ENCODE results near the gene HLA-C.

DNA sequence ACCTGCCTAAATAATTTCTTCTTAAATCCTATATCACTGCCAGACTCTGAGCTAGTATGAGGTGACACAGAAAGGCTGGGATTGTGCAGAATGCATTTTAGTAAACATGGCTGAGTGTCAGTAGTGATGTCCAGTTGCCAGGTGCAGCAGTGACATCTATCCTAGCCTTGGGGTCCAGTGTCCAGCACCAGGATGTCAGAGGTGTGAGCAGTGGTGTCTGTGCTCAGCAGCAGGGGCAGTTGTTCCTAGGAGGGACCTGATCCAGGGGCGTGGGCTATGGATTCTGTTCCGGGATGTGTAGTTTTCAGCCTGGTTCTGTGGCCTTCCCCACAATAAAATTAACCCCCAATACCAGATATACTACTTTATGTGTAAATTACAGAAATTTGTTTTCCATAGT lies 6.0 kb downstream of the HLA-C start:
- TF ChIP-seq POLR2A (IDR thresholded peaks at IDR 0.05) (no peak), EP300 (IDR thresholded peaks at IDR 0.05; ENCODE audit: low read depth) (no peak)
- TF ChIP-seq, protein P1, sequence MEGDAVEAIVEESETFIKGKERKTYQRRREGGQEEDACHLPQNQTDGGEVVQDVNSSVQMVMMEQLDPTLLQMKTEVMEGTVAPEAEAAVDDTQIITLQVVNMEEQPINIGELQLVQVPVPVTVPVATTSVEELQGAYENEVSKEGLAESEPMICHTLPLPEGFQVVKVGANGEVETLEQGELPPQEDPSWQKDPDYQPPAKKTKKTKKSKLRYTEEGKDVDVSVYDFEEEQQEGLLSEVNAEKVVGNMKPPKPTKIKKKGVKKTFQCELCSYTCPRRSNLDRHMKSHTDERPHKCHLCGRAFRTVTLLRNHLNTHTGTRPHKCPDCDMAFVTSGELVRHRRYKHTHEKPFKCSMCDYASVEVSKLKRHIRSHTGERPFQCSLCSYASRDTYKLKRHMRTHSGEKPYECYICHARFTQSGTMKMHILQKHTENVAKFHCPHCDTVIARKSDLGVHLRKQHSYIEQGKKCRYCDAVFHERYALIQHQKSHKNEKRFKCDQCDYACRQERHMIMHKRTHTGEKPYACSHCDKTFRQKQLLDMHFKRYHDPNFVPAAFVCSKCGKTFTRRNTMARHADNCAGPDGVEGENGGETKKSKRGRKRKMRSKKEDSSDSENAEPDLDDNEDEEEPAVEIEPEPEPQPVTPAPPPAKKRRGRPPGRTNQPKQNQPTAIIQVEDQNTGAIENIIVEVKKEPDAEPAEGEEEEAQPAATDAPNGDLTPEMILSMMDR (IDR thresholded peaks at IDR 0.05), result no peak
